PC-9 (cell line): Measurements from ENCODE around the gene RAB3IL1.

Experiments used
- EZH2 ChIP-seq: fragments of 200-600 bp; sonication (generic); IDR thresholded peaks from 2 replicates; pipeline ENCODE4 v1.8.0; 2017; ENCODE audit warnings: antibody characterized with exemption, low read depth
- TF ChIP-seq, protein P1 (sequence below): fragments of 200-600 bp; sonication (generic); conservative IDR thresholded peaks from 2 replicates; pipeline ENCODE4 v1.6.1; 2017; ENCODE audit warnings: mixed run types, antibody characterized with exemption, mild to moderate bottlenecking, moderate library complexity

DNA sequence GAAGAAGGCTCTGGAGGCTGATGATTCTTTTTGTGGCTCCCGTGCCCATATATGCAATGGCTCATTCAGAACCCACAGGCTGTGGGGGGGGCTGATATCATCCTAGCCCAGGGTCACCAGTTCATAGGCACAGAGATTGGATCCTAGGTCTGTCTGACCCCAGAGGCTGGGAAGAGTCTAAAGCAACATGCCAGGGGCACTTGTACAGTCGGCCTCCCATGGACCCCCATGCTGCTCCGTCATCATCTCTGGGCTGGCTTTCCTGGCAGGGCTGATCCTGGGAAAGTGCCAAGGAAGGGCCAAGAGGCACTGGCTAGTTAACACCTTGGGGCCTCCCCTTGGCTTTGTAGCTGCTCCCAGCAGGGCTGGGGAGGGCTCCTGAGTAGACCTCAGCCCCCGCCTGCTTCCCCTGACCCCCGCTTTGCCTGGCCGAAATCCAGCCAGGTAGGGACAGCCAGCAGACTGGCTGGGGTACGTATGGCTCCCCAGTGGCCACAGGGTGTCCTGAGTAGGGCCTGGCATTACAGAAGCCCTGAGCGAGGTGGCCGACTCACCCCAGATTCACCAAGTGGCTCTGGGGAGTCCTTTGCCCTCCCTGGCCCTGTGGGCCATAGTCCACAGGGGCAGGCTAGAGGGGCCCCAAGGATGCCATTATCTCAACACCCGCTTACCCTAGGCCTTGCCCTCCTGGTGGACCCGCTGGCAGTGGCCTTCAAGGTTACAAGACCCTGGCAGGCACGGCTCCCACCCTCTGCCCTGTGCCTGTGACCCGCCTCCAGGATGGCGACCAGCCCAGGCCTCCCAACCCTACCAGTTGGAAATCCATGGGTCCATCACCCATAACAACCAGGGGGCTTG, 48.6 kb downstream of the RAB3IL1 start:
- TF ChIP-seq, protein P1, sequence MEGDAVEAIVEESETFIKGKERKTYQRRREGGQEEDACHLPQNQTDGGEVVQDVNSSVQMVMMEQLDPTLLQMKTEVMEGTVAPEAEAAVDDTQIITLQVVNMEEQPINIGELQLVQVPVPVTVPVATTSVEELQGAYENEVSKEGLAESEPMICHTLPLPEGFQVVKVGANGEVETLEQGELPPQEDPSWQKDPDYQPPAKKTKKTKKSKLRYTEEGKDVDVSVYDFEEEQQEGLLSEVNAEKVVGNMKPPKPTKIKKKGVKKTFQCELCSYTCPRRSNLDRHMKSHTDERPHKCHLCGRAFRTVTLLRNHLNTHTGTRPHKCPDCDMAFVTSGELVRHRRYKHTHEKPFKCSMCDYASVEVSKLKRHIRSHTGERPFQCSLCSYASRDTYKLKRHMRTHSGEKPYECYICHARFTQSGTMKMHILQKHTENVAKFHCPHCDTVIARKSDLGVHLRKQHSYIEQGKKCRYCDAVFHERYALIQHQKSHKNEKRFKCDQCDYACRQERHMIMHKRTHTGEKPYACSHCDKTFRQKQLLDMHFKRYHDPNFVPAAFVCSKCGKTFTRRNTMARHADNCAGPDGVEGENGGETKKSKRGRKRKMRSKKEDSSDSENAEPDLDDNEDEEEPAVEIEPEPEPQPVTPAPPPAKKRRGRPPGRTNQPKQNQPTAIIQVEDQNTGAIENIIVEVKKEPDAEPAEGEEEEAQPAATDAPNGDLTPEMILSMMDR, result no peak
- no peak for TF ChIP-seq EZH2
